Right ventricle myocardium superior (tissue), 1 donor: ENCODE data around the gene C12orf60. TPM values are rescaled to one million over a fixed set of nuclear protein-coding genes. Genes with fewer than 3 reads are reported as not detected.

Source experiments
- ATAC-seq: fragments of 200-7000 bp; cut with Tn5 transposase; one replicate; pipeline ENCODE4 v1.9.1; 2020; ENCODE audit warnings: mild to moderate bottlenecking; ENCODE audit not compliant: poor library complexity
- DNase-seq: peaks from one replicate; pipeline ENCODE4 v3.0.0-alpha.2; 2020
- intact Hi-C: fragments of 100-400 bp; cut with DNase I; formaldehyde crosslinking; loops from one replicate; pipeline ENCODE4 v1.11.2; 2022
- total RNA-seq: library from RNA; stranded (reverse); fragmentation: NEBNext Ultra II Directional; extraction: Animal tissue kit (Norgen Biotek cat#: 25700); gene quantifications from one replicate; pipeline ENCODE4 v1.2.1, GENCODE V29; 2021
- donor health status: DM: no; HTN: yes; CAD: no; lungs with severe emphysema.

Gene C12orf60
- total RNA-seq, 1 donor from 2014 or later = 1.6 TPM

DNA sequence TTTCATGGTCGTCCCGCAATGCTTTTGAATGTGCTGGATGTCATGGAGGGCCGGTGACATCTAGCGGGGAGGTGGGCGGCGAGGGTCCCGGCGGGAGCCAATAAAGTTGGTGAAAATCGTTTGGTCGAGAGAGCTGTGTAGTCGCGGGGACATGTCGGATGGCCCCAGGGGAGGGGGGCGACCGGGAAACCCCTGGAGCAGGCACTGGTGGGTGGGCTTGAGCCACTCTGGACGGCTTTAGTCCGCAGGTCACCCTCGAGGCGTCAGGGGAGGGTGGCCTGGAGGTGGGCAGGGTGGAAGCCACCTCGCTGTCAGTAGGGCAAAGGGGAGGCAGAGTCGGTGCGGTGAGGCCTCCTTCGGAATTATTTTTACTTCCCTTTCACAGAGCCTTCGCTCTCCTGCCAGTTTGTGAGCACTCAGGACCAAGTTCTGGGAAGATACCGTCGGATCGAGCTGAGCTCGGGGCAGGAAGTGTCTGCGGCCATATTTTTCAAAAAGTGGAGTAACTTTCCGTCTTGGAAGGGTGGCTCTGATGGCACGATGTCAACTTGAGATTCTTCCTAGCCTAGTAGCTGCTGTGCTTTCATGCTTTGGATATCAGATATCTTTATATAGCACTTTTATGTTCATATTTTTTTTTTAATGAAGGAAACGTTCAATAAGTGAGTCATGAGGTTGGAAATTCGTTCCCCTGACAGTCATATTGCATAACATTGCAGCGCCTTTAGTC, 28.4 kb upstream of the C12orf60 start:
- peak; percentile 31 for ATAC-seq
- DNase-seq = peak; percentile 53
- intact Hi-C loops = loop anchor here (10.0 kb wide), 1 partner anchor 60 kb away; no protein-coding TSS in a partner anchor

- ATAC-seq = no peak
- no peak for DNase-seq
- intact Hi-C loops = loop anchor here (10.0 kb wide), 1 partner anchor 59 kb away; no protein-coding TSS in a partner anchor
Observed at GRCh38 chr12:14775636-14775980, 27.9 kb upstream of the C12orf60 start.

- intact Hi-C loops = loop anchor here (10.0 kb wide), 1 partner anchor 58 kb away; no protein-coding TSS in a partner anchor
- ATAC-seq = no peak
Observed at GRCh38 chr12:14776236-14776961, 27.1 kb upstream of the C12orf60 start.

DNA sequence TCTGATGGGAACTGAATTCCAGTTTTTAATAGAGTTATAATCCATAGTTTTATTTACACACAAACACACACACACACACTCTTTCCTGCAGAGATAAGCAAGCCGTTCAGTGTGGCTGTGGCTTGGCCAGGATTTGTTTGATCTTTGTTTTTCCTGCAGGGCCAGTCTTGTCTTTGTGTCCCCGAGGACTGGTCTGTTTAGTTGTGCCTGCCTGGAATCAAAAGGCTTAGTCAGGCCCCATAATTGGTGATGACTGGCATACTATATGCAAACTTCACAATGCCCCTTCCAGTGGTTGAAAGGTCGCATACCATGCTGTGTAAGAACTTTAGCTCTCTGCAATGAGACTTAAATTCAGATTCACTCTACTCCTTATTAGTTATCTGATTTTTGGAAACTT, 26.2 kb upstream of the C12orf60 start:
- intact Hi-C loops = loop anchor here (10.0 kb wide), 1 partner anchor 58 kb away; no protein-coding TSS in a partner anchor

More at GRCh38 chr12:14776236-14776961, 27.1 kb upstream of the C12orf60 start:
- no peak for DNase-seq

GRCh38 chr12:14779834-14780233, 23.6 kb upstream of the C12orf60 start:
- ATAC-seq = no peak
- DNase-seq = no peak
- intact Hi-C loops = loop anchor here (10.0 kb wide), 1 partner anchor 55 kb away; no protein-coding TSS in a partner anchor

More for the DNA sequence above, 26.2 kb upstream of the C12orf60 start:
- DNase-seq (no peak), ATAC-seq (no peak)

DNA sequence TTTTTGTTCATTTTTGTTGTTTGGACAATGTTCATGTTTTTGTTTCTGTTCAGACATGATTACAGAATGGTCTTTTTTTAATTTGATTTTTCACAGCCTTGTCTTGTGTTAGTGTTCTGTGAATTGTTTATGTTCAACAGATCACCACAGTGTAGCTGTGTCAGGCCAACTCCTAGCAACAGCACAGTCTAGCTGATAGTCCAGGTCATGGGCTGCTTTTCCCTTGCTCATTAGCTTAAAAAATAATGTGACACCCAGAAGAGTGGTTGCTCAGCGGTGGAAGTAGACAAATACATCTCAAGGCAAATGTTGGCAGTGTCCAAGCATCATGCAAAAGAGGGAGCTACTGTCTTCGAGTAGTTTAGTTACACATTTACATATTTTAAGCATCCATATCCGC, 22.6 kb upstream of the C12orf60 start:
- ATAC-seq (no peak), DNase-seq (no peak)
- intact Hi-C loops = no loop called here

- no peak for DNase-seq
- no peak for ATAC-seq
- intact Hi-C loops = no loop called here
Observed at GRCh38 chr12:14781563-14781962, 21.9 kb upstream of the C12orf60 start.

GRCh38 chr12:14782756-14783155, 20.7 kb upstream of the C12orf60 start:
- DNase-seq = no peak
- intact Hi-C loops = no loop called here
- ATAC-seq = no peak

DNA sequence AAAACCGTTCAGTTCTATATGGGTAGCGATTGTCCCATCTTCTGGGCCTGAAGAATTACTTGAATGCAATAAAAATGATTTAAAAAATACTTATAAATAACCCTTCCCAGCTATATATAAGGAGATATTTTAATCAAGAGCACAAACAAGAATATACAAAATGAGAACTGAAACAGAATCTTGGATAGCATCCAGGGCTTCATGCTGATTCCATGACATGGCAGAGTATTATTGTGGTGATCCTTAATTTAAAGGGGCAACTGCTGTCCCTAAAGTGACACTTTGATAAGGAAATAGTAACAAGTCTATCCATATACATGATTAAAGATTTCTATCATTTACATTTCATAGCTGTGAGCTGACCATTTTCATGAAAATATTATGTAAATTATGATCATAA, 19.0 kb upstream of the C12orf60 start:
- intact Hi-C loops = no loop called here
- ATAC-seq (no peak), DNase-seq (no peak)

DNA sequence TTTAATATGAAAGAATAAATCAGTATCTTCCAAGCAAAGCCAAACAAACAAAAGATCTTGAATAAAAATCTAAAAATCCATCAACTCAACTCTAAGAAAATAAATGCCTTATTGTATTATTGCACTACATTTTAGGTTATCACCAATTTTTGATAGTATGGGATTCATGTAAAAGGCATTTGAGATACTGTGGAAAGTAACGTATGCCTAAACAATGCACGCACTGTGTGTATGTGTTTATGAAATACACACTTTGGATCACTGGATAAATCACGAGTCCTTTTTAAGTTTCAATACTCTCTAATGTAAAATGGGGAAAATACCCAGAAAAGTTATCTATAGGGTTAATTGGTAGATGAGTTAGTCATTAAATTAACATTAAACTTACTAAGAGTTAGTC, 17.9 kb upstream of the C12orf60 start:
- ATAC-seq (no peak), DNase-seq (no peak)
- intact Hi-C loops = no loop called here

GRCh38 chr12:14795028-14795448, 8.4 kb upstream of the C12orf60 start:
- ATAC-seq = peak; percentile 67
- DNase-seq = no peak
- intact Hi-C loops = no loop called here

DNA sequence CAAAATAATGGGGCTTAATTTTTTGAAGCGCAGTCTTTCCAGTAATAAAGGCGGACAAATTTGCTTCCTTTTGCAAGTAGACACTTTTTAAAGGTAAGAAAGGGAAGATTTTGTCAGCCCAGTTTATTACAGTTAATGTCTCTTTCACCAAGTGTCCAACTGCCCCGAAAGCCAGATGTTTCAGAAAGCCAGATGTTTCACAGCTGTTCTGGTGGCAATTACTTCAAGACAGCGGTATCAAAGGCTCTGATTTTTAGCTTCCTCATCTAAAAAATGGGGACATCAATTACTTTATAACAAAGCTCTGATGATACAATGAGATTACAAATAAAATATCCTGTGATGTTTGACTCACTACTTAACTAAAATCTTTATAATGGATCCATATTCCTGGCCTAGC, 1.2 kb upstream of the C12orf60 start:
- ATAC-seq = no peak
- no peak for DNase-seq

GRCh38 chr12:14802721-14803010, 804 bp upstream of the C12orf60 start:
- ATAC-seq = no peak
- DNase-seq = no peak
- intact Hi-C loops = no loop called here

More for the DNA sequence above, 1.2 kb upstream of the C12orf60 start:
- intact Hi-C loops = no loop called here

DNA sequence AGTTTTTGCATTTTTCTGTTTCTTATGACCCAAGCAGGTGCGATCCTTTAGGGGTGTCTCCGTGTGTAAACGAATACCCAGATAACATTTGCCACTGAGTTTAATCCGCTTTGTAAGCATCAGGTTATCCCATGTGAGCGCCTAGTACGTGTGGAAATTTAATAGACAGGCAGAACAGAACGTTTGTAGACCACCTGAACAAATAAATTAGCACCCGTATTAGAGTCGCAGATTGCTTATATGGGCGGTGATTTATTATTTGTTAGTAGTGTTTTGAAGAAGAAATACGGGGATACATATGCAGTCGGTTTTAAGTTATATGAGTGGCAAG, 325 bp downstream of the C12orf60 start:
- DNase-seq (no peak), ATAC-seq (peak; percentile 50)
- intact Hi-C loops = no loop called here

GRCh38 chr12:14810167-14810952, 6.9 kb downstream of the C12orf60 start:
- no peak for ATAC-seq
- no peak for DNase-seq
- intact Hi-C loops = no loop called here

DNA sequence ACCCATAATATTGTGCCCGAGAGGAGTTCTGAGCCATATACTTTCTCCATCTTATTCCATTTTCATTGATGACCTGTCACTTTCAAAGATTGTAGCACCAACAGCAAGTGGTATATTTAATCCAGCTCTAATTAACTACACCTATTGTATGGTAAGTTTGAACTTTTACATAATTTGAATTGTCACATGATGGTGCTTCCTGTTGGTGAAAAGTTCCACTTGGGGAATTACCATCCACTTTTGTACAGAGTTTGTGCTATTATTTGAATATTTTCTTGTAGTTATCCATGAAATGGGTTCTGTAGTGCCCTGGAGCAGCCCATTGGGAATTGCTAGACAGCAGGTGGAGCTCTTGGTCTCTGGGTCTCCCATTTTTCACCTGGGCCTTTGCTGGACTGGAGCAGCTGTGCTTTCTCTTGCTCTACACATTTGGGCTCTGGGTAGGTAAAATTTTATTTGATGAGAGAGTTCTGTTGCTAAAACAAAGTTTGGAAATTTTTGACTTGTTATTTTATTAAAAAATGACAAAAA, 7.5 kb downstream of the C12orf60 start:
- intact Hi-C loops = no loop called here
- no peak for DNase-seq
- no peak for ATAC-seq

DNA sequence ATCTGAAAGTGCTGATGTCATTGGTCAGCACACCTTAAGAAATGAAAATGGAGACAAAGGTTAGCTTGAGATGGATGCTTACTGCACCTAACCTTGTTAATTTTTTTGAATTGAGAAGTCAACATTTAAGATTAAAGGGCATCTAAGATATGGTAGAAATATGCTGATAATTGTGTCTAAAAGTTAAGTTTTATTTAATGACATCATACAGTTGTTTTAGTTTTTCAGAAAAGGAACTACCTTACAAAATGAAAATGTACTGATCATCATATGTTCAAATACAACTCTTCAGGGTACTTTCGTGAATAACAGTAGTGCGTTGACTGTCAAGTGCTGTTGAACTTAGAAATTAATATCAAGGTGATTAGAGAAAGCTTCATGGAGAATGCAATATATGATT, 8.0 kb downstream of the C12orf60 start:
- ATAC-seq (no peak), DNase-seq (no peak)
- intact Hi-C loops = no loop called here

DNA sequence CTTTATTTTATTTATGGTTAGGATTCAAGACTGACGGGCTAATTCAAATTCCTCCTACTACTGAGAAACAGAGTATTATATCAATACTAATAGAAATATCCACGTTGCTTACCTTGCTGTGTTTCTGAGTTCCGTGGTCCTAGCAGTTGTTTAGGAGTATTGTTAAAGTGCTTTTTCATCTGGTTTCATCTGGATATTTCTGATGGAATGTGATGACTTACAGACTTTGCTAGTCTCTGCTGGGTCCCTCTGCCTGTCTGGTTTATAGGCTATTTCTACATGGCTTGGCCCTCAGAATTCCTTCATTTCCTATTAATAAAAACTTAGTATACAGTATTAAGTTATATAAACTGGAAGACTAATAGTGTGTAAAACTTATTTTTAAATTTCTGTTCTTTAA, 10.5 kb downstream of the C12orf60 start, which contains the start of gene SMCO3:
SMCO3 (minus strand) TSS at position 169 of the 400 bp plus-strand sequence. CDS start 7,502 bp downstream, outside the sequence.
- ATAC-seq (no peak), DNase-seq (no peak)
- intact Hi-C loops = no loop called here

DNA sequence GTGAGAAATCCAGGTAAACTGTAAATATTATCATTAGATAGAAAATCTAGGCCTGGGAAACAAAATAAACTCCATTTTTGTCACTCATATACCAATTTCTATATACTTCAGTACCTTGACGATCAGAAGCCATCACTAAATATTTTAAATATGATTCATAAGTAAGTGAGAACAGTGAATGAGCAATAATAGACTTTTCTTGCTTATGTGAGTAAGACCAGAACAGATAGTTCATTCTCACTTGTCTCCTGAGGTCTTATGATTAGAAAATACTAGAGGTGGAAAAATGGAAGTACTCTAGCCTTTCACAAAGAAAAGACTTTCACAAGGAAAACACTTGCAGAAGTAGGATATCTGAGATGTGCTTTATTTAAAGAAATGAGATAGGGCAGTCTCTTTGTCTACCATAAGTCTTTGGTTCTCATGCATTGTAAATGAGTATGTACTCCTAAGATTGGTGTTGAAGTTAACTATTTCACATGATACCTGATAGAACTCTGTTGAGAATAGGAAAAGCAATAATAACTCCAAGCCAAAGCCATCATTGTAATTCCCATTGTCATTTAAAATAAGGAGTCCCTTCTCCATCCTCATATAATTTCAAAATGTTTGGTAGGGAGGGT, 20.7 kb downstream of the C12orf60 start:
- DNase-seq = no peak
- intact Hi-C loops = no loop called here
- no peak for ATAC-seq
